Measurements from ENCODE around the gene LTA4H. TPM values are rescaled to one million over a fixed set of nuclear protein-coding genes. Genes with fewer than 3 reads are reported as not detected.

Gene LTA4H
- total RNA-seq, 1 experiment from 2014 or later = 43.7 TPM

DNA sequence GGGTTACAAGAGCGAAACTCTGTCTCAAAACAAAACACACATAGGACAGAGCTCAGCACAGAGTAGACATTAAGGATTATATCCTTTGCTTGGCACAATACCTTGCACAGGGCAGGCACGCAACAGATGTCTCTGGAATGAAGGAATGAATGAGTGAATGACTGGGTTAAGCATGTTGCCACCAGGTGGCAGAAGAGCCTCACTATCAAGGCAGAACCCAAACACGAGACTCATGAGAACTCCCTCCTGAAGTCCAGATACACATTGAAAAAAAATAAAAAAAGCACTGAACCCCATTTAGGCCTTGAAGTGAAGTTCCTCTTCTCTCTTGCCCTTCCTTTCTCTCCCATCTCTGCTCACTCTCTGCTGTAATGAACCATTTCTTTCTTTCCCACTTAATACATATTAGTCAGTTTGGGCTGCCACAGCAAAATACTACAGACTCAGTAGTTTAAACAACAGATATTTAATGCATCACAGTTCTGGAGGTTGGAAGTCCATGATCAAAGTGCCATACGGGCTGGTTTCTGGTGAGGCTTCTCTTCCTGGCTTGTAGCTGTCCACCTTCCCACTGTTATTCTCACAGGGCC is 26.6 kb upstream of the LTA4H start:
- in situ Hi-C loops (cut with HindIII; ENCODE audit: low pct_unique_long_range_greater_than_20kb, low sequenced_read_pairs) = no loop called here
- peak; percentile 41 for DNase-seq (ENCODE audit: low read depth)

- no peak for DNase-seq (ENCODE audit: low read depth)
Observed at GRCh38 chr12:96061323-96061722, 25.9 kb upstream of the LTA4H start.

GRCh38 chr12:96060041-96060440 is 24.7 kb upstream of the LTA4H start:
- in situ Hi-C loops (cut with HindIII; ENCODE audit: low pct_unique_long_range_greater_than_20kb, low sequenced_read_pairs) = no loop called here
- DNase-seq (ENCODE audit: low read depth) = no peak

More at GRCh38 chr12:96061323-96061722, 25.9 kb upstream of the LTA4H start:
- in situ Hi-C loops (cut with HindIII; ENCODE audit: low pct_unique_long_range_greater_than_20kb, low sequenced_read_pairs) = no loop called here

DNA sequence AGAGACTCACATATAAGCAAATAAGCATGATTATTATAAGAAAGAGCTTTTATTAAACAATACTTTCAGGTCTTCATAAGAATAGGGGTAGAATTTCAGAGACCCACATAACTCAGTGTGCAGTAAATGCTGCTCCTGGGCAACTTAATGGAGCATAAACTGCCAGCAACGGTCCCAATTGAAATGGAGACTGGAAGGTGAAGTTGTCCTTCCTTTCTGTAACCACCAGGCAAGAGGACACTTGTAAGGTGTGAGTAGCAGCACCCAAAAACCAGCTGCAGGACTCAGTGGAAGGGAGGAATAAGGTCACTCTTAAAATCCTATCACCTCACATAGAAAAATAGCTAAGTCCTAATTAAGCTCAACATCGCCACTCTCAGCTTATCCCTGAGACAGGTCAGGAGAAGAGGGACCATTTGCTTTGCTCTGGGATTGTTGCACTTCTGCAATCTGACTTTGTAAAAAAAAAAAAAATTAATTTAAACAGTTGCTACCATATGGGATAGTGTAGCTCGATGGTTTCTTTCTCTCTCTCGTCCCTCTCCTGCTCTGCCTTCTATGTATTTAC is 22.7 kb upstream of the LTA4H start:
- in situ Hi-C loops (cut with HindIII; ENCODE audit: low pct_unique_long_range_greater_than_20kb, low sequenced_read_pairs) = no loop called here
- no peak for DNase-seq (ENCODE audit: low read depth)

- in situ Hi-C loops (cut with HindIII; ENCODE audit: low pct_unique_long_range_greater_than_20kb, low sequenced_read_pairs) = no loop called here
Observed at GRCh38 chr12:96056646-96057455, 21.5 kb upstream of the LTA4H start.

DNA sequence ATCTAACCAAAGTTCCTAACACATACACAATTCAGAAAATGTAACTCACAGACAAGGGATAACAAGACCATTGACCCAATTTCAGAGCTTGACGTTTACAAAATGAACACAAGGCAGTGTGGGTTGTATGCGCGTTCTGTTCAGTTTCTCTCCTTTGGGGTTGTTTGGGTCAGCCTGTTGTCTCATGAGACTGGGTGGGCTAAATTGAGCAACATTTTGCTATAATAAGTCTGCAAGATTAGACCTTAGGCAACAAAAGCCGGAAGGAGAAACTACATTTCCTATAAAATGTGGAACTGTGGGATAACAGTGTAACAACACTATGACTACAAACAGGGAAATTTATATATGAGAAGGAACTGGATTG is 18.8 kb upstream of the LTA4H start:
- in situ Hi-C loops (cut with HindIII; ENCODE audit: low pct_unique_long_range_greater_than_20kb, low sequenced_read_pairs) = no loop called here
- no peak for DNase-seq (ENCODE audit: low read depth)

More at GRCh38 chr12:96056646-96057455, 21.5 kb upstream of the LTA4H start:
- no peak for DNase-seq (ENCODE audit: low read depth)

- in situ Hi-C loops (cut with HindIII; ENCODE audit: low pct_unique_long_range_greater_than_20kb, low sequenced_read_pairs) = no loop called here
- no peak for DNase-seq (ENCODE audit: low read depth)
Observed at GRCh38 chr12:96053476-96054243, 18.3 kb upstream of the LTA4H start.

GRCh38 chr12:96051756-96052485 is 16.5 kb upstream of the LTA4H start:
- no peak for DNase-seq (ENCODE audit: low read depth)
- in situ Hi-C loops (cut with HindIII; ENCODE audit: low pct_unique_long_range_greater_than_20kb, low sequenced_read_pairs) = no loop called here

GRCh38 chr12:96050139-96050538 is 14.8 kb upstream of the LTA4H start:
- in situ Hi-C loops (cut with HindIII; ENCODE audit: low pct_unique_long_range_greater_than_20kb, low sequenced_read_pairs) = no loop called here
- DNase-seq (ENCODE audit: low read depth) = no peak

DNA sequence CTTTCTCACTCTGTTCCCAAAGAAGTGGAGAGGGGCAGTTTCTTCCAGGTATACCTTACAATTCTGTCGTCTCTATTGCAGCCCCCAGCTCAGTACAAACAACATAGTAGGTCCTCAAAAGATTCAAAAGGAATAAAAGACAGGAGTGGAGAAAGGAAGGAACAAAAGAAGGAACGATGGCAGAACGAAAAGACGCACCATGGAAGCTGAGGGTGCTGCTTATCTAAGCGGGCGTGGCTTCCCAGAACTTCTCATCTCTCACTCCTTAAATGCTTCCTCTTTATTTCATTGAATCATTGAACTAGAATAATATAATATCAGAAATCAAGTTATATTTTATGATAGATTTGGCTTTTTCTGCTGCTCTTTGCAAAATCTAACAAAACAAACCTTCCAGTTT is 13.7 kb upstream of the LTA4H start:
- in situ Hi-C loops (cut with HindIII; ENCODE audit: low pct_unique_long_range_greater_than_20kb, low sequenced_read_pairs) = no loop called here
- no peak for DNase-seq (ENCODE audit: low read depth)

DNA sequence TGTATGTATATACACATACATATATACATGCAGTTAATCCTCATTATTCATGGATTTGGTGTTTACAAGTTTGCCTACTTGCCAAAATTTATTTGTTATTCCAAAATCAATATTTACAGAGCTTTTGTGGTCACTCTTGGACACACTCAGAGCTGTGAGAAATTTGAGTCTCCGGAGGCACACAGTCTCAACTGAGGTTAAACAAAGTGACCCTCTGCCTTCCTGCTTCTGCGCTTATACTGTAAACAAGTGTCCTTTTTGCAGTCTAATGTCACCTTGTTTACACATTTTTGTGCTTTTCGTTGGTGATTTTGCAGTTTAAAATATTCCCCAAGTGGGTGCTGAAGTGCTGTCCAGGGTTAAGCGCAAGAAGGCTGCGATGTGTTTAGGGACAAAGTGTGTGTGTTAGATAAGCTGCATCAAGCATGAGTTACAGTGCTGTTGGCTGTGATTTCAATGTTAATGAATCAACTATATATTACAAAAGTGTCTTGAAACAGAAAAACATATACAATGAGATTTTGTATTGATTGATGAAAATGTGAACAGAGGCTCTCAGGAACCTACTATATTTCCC is 13.1 kb upstream of the LTA4H start:
- in situ Hi-C loops (cut with HindIII; ENCODE audit: low pct_unique_long_range_greater_than_20kb, low sequenced_read_pairs) = no loop called here

GRCh38 chr12:96047229-96048211 is 12.1 kb upstream of the LTA4H start:
- no peak for DNase-seq (ENCODE audit: low read depth)

More for the DNA sequence above, 13.1 kb upstream of the LTA4H start:
- no peak for DNase-seq (ENCODE audit: low read depth)

GRCh38 chr12:96046543-96047228 is 11.3 kb upstream of the LTA4H start:
- in situ Hi-C loops (cut with HindIII; ENCODE audit: low pct_unique_long_range_greater_than_20kb, low sequenced_read_pairs) = no loop called here
- no peak for DNase-seq (ENCODE audit: low read depth)

More at GRCh38 chr12:96047229-96048211, 12.1 kb upstream of the LTA4H start:
- in situ Hi-C loops (cut with HindIII; ENCODE audit: low pct_unique_long_range_greater_than_20kb, low sequenced_read_pairs) = no loop called here

GRCh38 chr12:96045566-96045965 is 10.2 kb upstream of the LTA4H start:
- in situ Hi-C loops (cut with HindIII; ENCODE audit: low pct_unique_long_range_greater_than_20kb, low sequenced_read_pairs) = no loop called here
- DNase-seq (ENCODE audit: low read depth) = no peak

GRCh38 chr12:96044943-96045290 is 9.5 kb upstream of the LTA4H start:
- in situ Hi-C loops (cut with HindIII; ENCODE audit: low pct_unique_long_range_greater_than_20kb, low sequenced_read_pairs) = no loop called here
- no peak for DNase-seq (ENCODE audit: low read depth)
